WTC11 (cell line): ENCODE data around the gene CD276. TPM values are rescaled to one million over a fixed set of nuclear protein-coding genes. Genes with fewer than 3 reads are reported as not detected.

Source experiments
- ATAC-seq: fragments of 200-7000 bp; cut with Tn5 transposase; 2 replicates; pipeline ENCODE4 v1.10.0; 2021; ENCODE audit warnings: mild to moderate bottlenecking, moderate library complexity
- CTCF ChIA-PET: fragments of 300-600 bp; sonication (Branson Sonifier 250); formaldehyde crosslinking; loops from one replicate; lab custom pipeline; 2021; ENCODE audit warnings: antibody characterized with exemption; lab: Charles Lee
- POLR2A ChIA-PET: fragments of 350-600 bp; sonication (Branson Sonifier 250); formaldehyde crosslinking; loops from one replicate; lab custom pipeline; 2021; ENCODE audit warnings: antibody characterized with exemption; lab: Charles Lee
- DNase-seq: peaks from one replicate; pipeline ENCODE4 v3.0.0; 2021; ENCODE audit warnings: low spot score
- H3K27ac Mint-ChIP-seq: 2 replicates; pipeline ENCODE4 v1.8.0; 2021; ENCODE audit warnings: mixed read lengths
- H3K27me3 Mint-ChIP-seq: 2 replicates; pipeline ENCODE4 v1.8.0; 2021; ENCODE audit warnings: low read depth, mild to moderate bottlenecking, moderate library complexity, mixed read lengths
- H3K36me3 Mint-ChIP-seq: 2 replicates; pipeline ENCODE4 v1.8.0; 2021; ENCODE audit warnings: mixed read lengths
- H3K4me1 Mint-ChIP-seq: 2 replicates; pipeline ENCODE4 v1.8.0; 2022; ENCODE audit warnings: mixed read lengths
- H3K4me3 Mint-ChIP-seq: 2 replicates; pipeline ENCODE4 v1.8.0; 2021; ENCODE audit warnings: mild to moderate bottlenecking, moderate library complexity, mixed read lengths
- H3K9me3 Mint-ChIP-seq: 2 replicates; pipeline ENCODE4 v1.8.0; 2021; ENCODE audit warnings: mixed read lengths
- ATF1 ChIP-seq: sonication (generic); formaldehyde crosslinking; IDR thresholded peaks from 2 replicates; pipeline ENCODE4 v1.8.1; 2023; ENCODE audit warnings: mild to moderate bottlenecking, moderate library complexity, missing genetic modification reagents
- ATF6 ChIP-seq: sonication (generic); formaldehyde crosslinking; IDR thresholded peaks from 2 replicates; pipeline ENCODE4 v1.8.1; 2023; ENCODE audit warnings: mild to moderate bottlenecking, missing genetic modification reagents
- CREB1 ChIP-seq: sonication (generic); formaldehyde crosslinking; IDR thresholded peaks from 2 replicates; pipeline ENCODE4 v1.8.0; 2023; ENCODE audit warnings: mild to moderate bottlenecking, missing genetic modification reagents
- CREM ChIP-seq: sonication (generic); formaldehyde crosslinking; IDR thresholded peaks from 2 replicates; pipeline ENCODE4 v1.8.1; 2022; ENCODE audit warnings: mild to moderate bottlenecking, missing genetic modification reagents, moderate library complexity
- E2F4 ChIP-seq: sonication (generic); formaldehyde crosslinking; IDR thresholded peaks from 2 replicates; pipeline ENCODE4 v1.8.1; 2022; ENCODE audit warnings: low read depth, mild to moderate bottlenecking, moderate library complexity, missing genetic modification reagents, borderline replicate concordance
- E2F5 ChIP-seq: sonication (generic); formaldehyde crosslinking; IDR thresholded peaks from 2 replicates; pipeline ENCODE4 v1.8.1; 2022; ENCODE audit warnings: mild to moderate bottlenecking, moderate library complexity, missing genetic modification reagents
- FOXP4 ChIP-seq: sonication (generic); formaldehyde crosslinking; IDR thresholded peaks from 2 replicates; pipeline ENCODE4 v1.8.0; 2022; ENCODE audit warnings: mild to moderate bottlenecking, missing genetic modification reagents
- GABPB1 ChIP-seq: sonication (generic); formaldehyde crosslinking; IDR thresholded peaks from 2 replicates; pipeline ENCODE4 v1.8.1; 2023; ENCODE audit warnings: mild to moderate bottlenecking, missing genetic modification reagents
- IRF1 ChIP-seq: sonication (generic); formaldehyde crosslinking; IDR thresholded peaks from 2 replicates; pipeline ENCODE4 v1.8.0; 2023; ENCODE audit warnings: missing genetic modification reagents
- MXD4 ChIP-seq: fragments of 250-450 bp; sonication (Bioruptor Pico); IDR thresholded peaks from 2 replicates; pipeline ENCODE4 v1.8.0; 2021; ENCODE audit warnings: mild to moderate bottlenecking, moderate library complexity, borderline replicate concordance
- MYBL2 ChIP-seq: sonication (generic); formaldehyde crosslinking; IDR thresholded peaks from 2 replicates; pipeline ENCODE4 v1.8.1; 2023; ENCODE audit warnings: mild to moderate bottlenecking, moderate library complexity, missing genetic modification reagents
- NFATC4 ChIP-seq: fragments of 250-450 bp; sonication (Bioruptor Pico); IDR thresholded peaks from 2 replicates; pipeline ENCODE4 v1.9.0; 2021; ENCODE audit warnings: mild to moderate bottlenecking
- PRRX2 ChIP-seq: fragments of 250-450 bp; sonication (Bioruptor Pico); IDR thresholded peaks from 2 replicates; pipeline ENCODE4 v1.8.0; 2021; ENCODE audit warnings: mild to moderate bottlenecking
- RELA ChIP-seq: sonication (generic); formaldehyde crosslinking; IDR thresholded peaks from 2 replicates; pipeline ENCODE4 v1.8.1; 2022; ENCODE audit warnings: missing genetic modification reagents, mild to moderate bottlenecking, borderline replicate concordance
- SOX15 ChIP-seq: fragments of 250-450 bp; sonication (Bioruptor Pico); IDR thresholded peaks from 2 replicates; pipeline ENCODE4 v1.9.0; 2021; ENCODE audit warnings: mild to moderate bottlenecking
- SP1 ChIP-seq: sonication (generic); formaldehyde crosslinking; conservative IDR thresholded peaks from 2 replicates; pipeline ENCODE4 v1.8.1; 2022; ENCODE audit warnings: missing genetic modification reagents
- STAT6 ChIP-seq: sonication (generic); formaldehyde crosslinking; conservative IDR thresholded peaks from 2 replicates; pipeline ENCODE4 v1.8.1; 2023; ENCODE audit warnings: mild to moderate bottlenecking, low read depth, missing genetic modification reagents, moderate library complexity
- TCF7 ChIP-seq: sonication (generic); formaldehyde crosslinking; IDR thresholded peaks from 2 replicates; pipeline ENCODE4 v1.8.0; 2022; ENCODE audit warnings: mild to moderate bottlenecking, low read depth, missing genetic modification reagents, moderate library complexity
- TEAD4 ChIP-seq: sonication (generic); formaldehyde crosslinking; IDR thresholded peaks from 2 replicates; pipeline ENCODE4 v1.8.0; 2022; ENCODE audit warnings: mild to moderate bottlenecking, missing genetic modification reagents
- ZNF219 ChIP-seq: sonication (generic); formaldehyde crosslinking; IDR thresholded peaks from 2 replicates; pipeline ENCODE4 v1.8.0; 2023; ENCODE audit warnings: missing genetic modification reagents, mild to moderate bottlenecking, borderline replicate concordance
- ZNF232 ChIP-seq: sonication (generic); formaldehyde crosslinking; IDR thresholded peaks from 2 replicates; pipeline ENCODE4 v1.8.0; 2022; ENCODE audit warnings: mild to moderate bottlenecking, missing genetic modification reagents
- ZNF263 ChIP-seq: sonication (generic); formaldehyde crosslinking; IDR thresholded peaks from 2 replicates; pipeline ENCODE4 v1.8.1; 2022; ENCODE audit warnings: low read depth, mild to moderate bottlenecking, moderate library complexity, missing genetic modification reagents
- ZNF317 ChIP-seq: sonication (generic); formaldehyde crosslinking; IDR thresholded peaks from 2 replicates; pipeline ENCODE4 v1.8.1; 2023; ENCODE audit warnings: low read depth, mild to moderate bottlenecking, moderate library complexity, missing genetic modification reagents, borderline replicate concordance
- ZNF396 ChIP-seq: fragments of 250-450 bp; sonication (Bioruptor Pico); IDR thresholded peaks from 2 replicates; pipeline ENCODE4 v1.8.0; 2021; ENCODE audit warnings: mild to moderate bottlenecking, moderate library complexity, borderline replicate concordance
- ZNF671 ChIP-seq: fragments of 250-450 bp; sonication (Bioruptor Pico); IDR thresholded peaks from 2 replicates; pipeline ENCODE4 v1.8.0; 2021; ENCODE audit warnings: mild to moderate bottlenecking
- total RNA-seq: library from RNA; stranded (reverse); gene quantifications from 3 replicates; pipeline ENCODE4 v1.2.3, GENCODE V29; 2021

Gene CD276
- total RNA-seq, 1 experiment from 2014 or later: 153 TPM

GRCh38 chr15:73654659-73655058, 29.5 kb upstream of the CD276 start:
- ATAC-seq (no peak), DNase-seq (no peak)
- no peak for TF ChIP-seq FOXP4 (CRISPR knock-in tag)
- TF ChIP-seq NFATC4 (CRISPR knock-in tag): no peak
- no peak for TF ChIP-seq RELA (CRISPR knock-in tag)
- no peak for TF ChIP-seq SP1
- no peak for TF ChIP-seq CREM (CRISPR knock-in tag)
- TF ChIP-seq ATF6 (CRISPR knock-in tag): no peak
- no peak for TF ChIP-seq STAT6 (CRISPR knock-in tag)
- TF ChIP-seq E2F5 (CRISPR knock-in tag): no peak
- TF ChIP-seq ZNF219 (CRISPR knock-in tag): no peak
- no peak for TF ChIP-seq PRRX2 (CRISPR knock-in tag)
- no peak for TF ChIP-seq E2F4 (CRISPR knock-in tag)
- H3K27me3 Mint-ChIP-seq: peaks cover 3% of the 10 kb centered on the region; the same call in 1 of the 2 replicates
- H3K4me1 Mint-ChIP-seq: no peaks in the 10 kb centered on the region
- POLR2A ChIA-PET: no interaction called here
- no peak overlapping the region for H3K4me3 Mint-ChIP-seq
- no peak overlapping the region for H3K27ac Mint-ChIP-seq
- peaks cover 3% of the 10 kb centered on the region for H3K9me3 Mint-ChIP-seq
- CTCF ChIA-PET: interaction anchor here (1.4 kb wide), 1 partner anchor 18 kb away, joined by 5 read pairs; no protein-coding TSS in a partner anchor
- no peaks in the 10 kb centered on the region for H3K36me3 Mint-ChIP-seq

- peaks cover 3% of the 10 kb centered on the region for H3K9me3 Mint-ChIP-seq
- no peak overlapping the region for H3K27ac Mint-ChIP-seq
- H3K27me3 Mint-ChIP-seq: peaks cover 3% of the 10 kb centered on the region; the same call in 1 of the 2 replicates
- H3K4me1 Mint-ChIP-seq: no peaks in the 10 kb centered on the region
- ATAC-seq: no peak
- no peak overlapping the region for H3K4me3 Mint-ChIP-seq
- ChIA-PET CTCF (no interaction called here), POLR2A (no interaction called here)
- DNase-seq: no peak
- H3K36me3 Mint-ChIP-seq: no peaks in the 10 kb centered on the region
- TF ChIP-seq ZNF317 (no peak), RELA (CRISPR knock-in tag) (no peak), ZNF232 (CRISPR knock-in tag) (no peak), ZNF263 (no peak), ZNF671 (CRISPR knock-in tag) (no peak), MXD4 (no peak), GABPB1 (CRISPR knock-in tag) (no peak), MYBL2 (no peak), IRF1 (CRISPR knock-in tag) (no peak), ATF1 (CRISPR knock-in tag) (no peak), TEAD4 (CRISPR knock-in tag) (no peak), ZNF396 (CRISPR knock-in tag) (no peak), SOX15 (CRISPR knock-in tag) (no peak), TCF7 (CRISPR knock-in tag) (no peak), CREM (CRISPR knock-in tag) (no peak), CREB1 (CRISPR knock-in tag) (no peak)
Measured at GRCh38 chr15:73655724-73656123, 28.5 kb upstream of the CD276 start.
